Effector CD4-positive, alpha-beta T cell (primary cell): ENCODE data around the gene TRAK1.
"Not testable (repeated sequence)": the region's sequence is repeated elsewhere in the genome, so short reads cannot be mapped to it uniquely, and the experiment has no call there.

Source experiments
- DNase-seq: peaks from one replicate; pipeline ENCODE4 v3.0.0-alpha.2; 2020

TRAK1 gene

GRCh38 chr3:42098171-42098570 is 7.0 kb downstream of the TRAK1 start:
- DNase-seq = no peak

GRCh38 chr3:42099020-42099765 is 8.0 kb downstream of the TRAK1 start:
- no peak for DNase-seq

GRCh38 chr3:42101048-42101447 is 9.9 kb downstream of the TRAK1 start:
- DNase-seq = no peak

- DNase-seq = no peak
Observed at GRCh38 chr3:42101481-42101880, 10.3 kb downstream of the TRAK1 start.

- DNase-seq = no peak
Observed at GRCh38 chr3:42102571-42102970, 11.4 kb downstream of the TRAK1 start.

- not testable (repeated sequence) for DNase-seq
Observed at GRCh38 chr3:42103921-42104665, 12.9 kb downstream of the TRAK1 start.

GRCh38 chr3:42105994-42106393 is 14.8 kb downstream of the TRAK1 start:
- DNase-seq = not testable (repeated sequence)

- DNase-seq = no peak
Observed at GRCh38 chr3:42106646-42107045, 15.5 kb downstream of the TRAK1 start.

- DNase-seq = no peak
Observed at GRCh38 chr3:42110631-42111030, 19.5 kb downstream of the TRAK1 start.

- no peak for DNase-seq
Observed at GRCh38 chr3:42114130-42114725, 23.1 kb downstream of the TRAK1 start.

GRCh38 chr3:42115215-42115614 is 24.1 kb downstream of the TRAK1 start:
- DNase-seq = no peak

GRCh38 chr3:42115946-42116345 is 24.8 kb downstream of the TRAK1 start:
- DNase-seq = no peak

GRCh38 chr3:42116466-42116865 is 25.3 kb downstream of the TRAK1 start:
- no peak for DNase-seq

GRCh38 chr3:42117175-42118008 is 26.2 kb downstream of the TRAK1 start:
- DNase-seq = no peak

- no peak for DNase-seq
Observed at GRCh38 chr3:42118762-42119361, 27.7 kb downstream of the TRAK1 start.

- no peak for DNase-seq
Observed at GRCh38 chr3:42119561-42120355, 28.6 kb downstream of the TRAK1 start.

- DNase-seq = no peak
Observed at GRCh38 chr3:42120866-42121265, 29.7 kb downstream of the TRAK1 start.

- no peak for DNase-seq
Observed at GRCh38 chr3:42122261-42123011, 31.3 kb downstream of the TRAK1 start.

- no peak for DNase-seq
Observed at GRCh38 chr3:42123012-42123581, 31.9 kb downstream of the TRAK1 start.

- DNase-seq = no peak
Observed at GRCh38 chr3:42123824-42124658, 32.9 kb downstream of the TRAK1 start.
